RKO (cell line): ENCODE results near the gene ZNF529.
"Not testable (repeated sequence)": the region's sequence is repeated elsewhere in the genome, so short reads cannot be mapped to it uniquely, and the experiment has no call there.

ENCODE experiments used
- DNase-seq: peaks from one replicate; pipeline ENCODE4 v3.0.0-alpha.2; 2016; ENCODE audit warnings: low spot score

Gene ZNF529

GRCh38 chr19:36573020-36573894, at the start of gene ZNF529:
Gene ZNF529, minus strand, starts transcription at chr19:36573292. Its CDS starts 946 bp downstream, at chr19:36572346.
- DNase-seq: peak; percentile 88

- DNase-seq: peak; percentile 9
These were observed 32.9 kb upstream of the ZNF529 start for GRCh38 chr19:36605877-36606478.

- DNase-seq: no peak
These were observed 32.2 kb upstream of the ZNF529 start, which contains the start of gene ZNF382 for GRCh38 chr19:36605101-36605876. Gene ZNF382, plus strand, starts transcription at chr19:36605313. Its CDS starts 4,602 bp downstream, at chr19:36609915.

- DNase-seq: peak; percentile 65
These were observed 31.6 kb upstream of the ZNF529 start for GRCh38 chr19:36604656-36605100.

- DNase-seq: not testable (repeated sequence)
These were observed 29.6 kb upstream of the ZNF529 start for GRCh38 chr19:36602681-36603080.

- no peak for DNase-seq
These were observed 6.2 kb upstream of the ZNF529 start for GRCh38 chr19:36579255-36579654.

GRCh38 chr19:36577271-36577996, 4.3 kb upstream of the ZNF529 start:
- DNase-seq: no peak

GRCh38 chr19:36574741-36575140, 1.6 kb upstream of the ZNF529 start:
- no peak for DNase-seq

- peak; percentile 16 for DNase-seq
These were observed 1.0 kb upstream of the ZNF529 start for GRCh38 chr19:36573895-36574720.

GRCh38 chr19:36572593-36573019, 486 bp downstream of the ZNF529 start:
- DNase-seq: no peak

- DNase-seq: no peak
These were observed 8.7 kb downstream of the ZNF529 start for GRCh38 chr19:36564391-36564790.

- DNase-seq: peak; percentile 92
These were observed 25.9 kb downstream of the ZNF529 start for GRCh38 chr19:36547001-36547732.

- DNase-seq: peak; percentile 64
These were observed 44.1 kb downstream of the ZNF529 start for GRCh38 chr19:36528921-36529518.

- DNase-seq: peak; percentile 97
These were observed 44.7 kb downstream of the ZNF529 start, which contains the start of gene ZNF260 for GRCh38 chr19:36528194-36528920. Gene ZNF260, minus strand, starts transcription at chr19:36528271. Its CDS starts 13,033 bp downstream, at chr19:36515238.

GRCh38 chr19:36527873-36528193, 45.3 kb downstream of the ZNF529 start:
- no peak for DNase-seq

GRCh38 chr19:36527341-36527740, 45.8 kb downstream of the ZNF529 start:
- DNase-seq: peak; percentile 42

GRCh38 chr19:36526581-36526980, 46.5 kb downstream of the ZNF529 start:
- peak; percentile 79 for DNase-seq

- DNase-seq: no peak
These were observed 48.5 kb downstream of the ZNF529 start for GRCh38 chr19:36524617-36525016.
